Measurements from ENCODE around the gene LSAMP.

Gene LSAMP

DNA sequence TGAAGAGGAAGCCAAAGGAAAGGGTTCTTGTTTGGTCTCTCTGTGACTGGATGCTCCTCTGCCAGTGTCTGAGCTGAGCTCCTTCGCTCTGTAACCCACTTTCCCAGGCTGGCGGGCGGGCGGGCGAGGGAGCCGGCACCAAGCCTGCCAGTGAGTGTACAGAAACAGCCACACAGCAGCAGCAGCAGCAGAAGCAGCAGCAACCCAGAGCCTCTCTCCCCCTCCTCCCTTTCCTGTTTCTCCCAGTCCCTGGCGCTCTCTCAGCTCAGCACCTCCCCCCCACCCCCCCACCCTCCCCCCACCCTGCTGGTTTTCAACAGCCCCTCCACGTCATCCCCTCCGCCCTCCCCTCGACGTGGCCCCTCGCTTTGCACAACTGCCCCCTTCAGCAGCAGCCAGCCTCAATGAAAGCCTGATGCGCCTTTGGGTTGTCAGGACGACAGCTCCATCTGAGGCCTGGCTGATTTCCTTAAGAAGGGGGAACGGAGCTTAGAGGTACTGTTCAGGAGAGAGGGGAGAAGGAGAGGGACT is at the start of gene LSAMP:
TSS of gene LSAMP (minus strand) at position 177 of the 531 bp plus-strand sequence.
- no peak within 1 kb of the TSS for H3K4me3 ChIP-seq (ENCODE audit: low read depth, low read length)
- DNase-seq (ENCODE audit: low read depth): no peak
- TF ChIP-seq, protein P1, sequence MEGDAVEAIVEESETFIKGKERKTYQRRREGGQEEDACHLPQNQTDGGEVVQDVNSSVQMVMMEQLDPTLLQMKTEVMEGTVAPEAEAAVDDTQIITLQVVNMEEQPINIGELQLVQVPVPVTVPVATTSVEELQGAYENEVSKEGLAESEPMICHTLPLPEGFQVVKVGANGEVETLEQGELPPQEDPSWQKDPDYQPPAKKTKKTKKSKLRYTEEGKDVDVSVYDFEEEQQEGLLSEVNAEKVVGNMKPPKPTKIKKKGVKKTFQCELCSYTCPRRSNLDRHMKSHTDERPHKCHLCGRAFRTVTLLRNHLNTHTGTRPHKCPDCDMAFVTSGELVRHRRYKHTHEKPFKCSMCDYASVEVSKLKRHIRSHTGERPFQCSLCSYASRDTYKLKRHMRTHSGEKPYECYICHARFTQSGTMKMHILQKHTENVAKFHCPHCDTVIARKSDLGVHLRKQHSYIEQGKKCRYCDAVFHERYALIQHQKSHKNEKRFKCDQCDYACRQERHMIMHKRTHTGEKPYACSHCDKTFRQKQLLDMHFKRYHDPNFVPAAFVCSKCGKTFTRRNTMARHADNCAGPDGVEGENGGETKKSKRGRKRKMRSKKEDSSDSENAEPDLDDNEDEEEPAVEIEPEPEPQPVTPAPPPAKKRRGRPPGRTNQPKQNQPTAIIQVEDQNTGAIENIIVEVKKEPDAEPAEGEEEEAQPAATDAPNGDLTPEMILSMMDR (IDR thresholded peaks at IDR 0.05; ENCODE audit: insufficient read depth, low read depth, low read length, missing control alignments): no peak

DNA sequence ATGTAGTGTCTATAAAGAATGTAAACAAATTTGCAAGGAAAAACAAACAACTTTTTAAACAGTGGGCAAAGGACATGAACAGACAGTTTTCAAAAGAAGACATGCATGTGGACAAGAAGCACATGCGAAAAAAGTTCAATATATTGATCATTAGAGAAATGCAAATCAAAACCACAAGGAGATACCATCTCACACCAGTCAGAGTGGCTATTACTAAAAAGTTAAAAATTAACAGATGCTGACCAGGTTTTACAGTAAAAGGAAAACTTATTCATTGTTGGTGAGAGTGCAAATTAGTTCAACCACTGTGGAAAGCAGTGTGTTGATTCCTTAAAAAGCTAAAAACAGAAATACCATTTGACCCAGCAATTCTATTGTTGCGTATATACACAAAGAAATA is 47.1 kb upstream of the LSAMP start:
- no peak for DNase-seq (ENCODE audit: low read depth)
- TF ChIP-seq, protein P1 (IDR thresholded peaks at IDR 0.05; ENCODE audit: insufficient read depth, low read depth, low read length, missing control alignments): no peak

DNA sequence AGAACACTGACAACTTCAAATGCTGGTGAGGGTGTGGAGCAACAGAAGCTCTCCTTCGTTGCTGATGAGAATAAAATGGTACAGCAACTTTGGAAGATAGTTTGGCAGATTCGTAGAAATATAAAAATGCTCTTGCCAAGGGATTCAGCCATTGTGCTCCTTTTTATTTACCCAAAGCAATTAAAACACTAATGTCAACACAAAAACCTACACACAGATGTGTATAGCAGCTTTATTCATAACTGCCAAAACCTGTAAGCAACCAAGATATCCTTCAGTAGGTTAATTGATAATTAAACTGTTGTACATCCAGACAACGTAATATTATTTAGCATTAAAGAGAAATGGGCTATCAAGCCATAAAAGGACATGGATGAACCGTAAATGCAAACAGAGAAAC is 37.8 kb upstream of the LSAMP start:
- no peak for DNase-seq (ENCODE audit: low read depth)
- H3K4me3 ChIP-seq (ENCODE audit: low read depth, low read length): no peak overlapping the region
- TF ChIP-seq, protein P1 (IDR thresholded peaks at IDR 0.05; ENCODE audit: insufficient read depth, low read depth, low read length, missing control alignments): no peak

More for the DNA sequence above, 47.1 kb upstream of the LSAMP start:
- no peak overlapping the region for H3K4me3 ChIP-seq (ENCODE audit: low read depth, low read length)

DNA sequence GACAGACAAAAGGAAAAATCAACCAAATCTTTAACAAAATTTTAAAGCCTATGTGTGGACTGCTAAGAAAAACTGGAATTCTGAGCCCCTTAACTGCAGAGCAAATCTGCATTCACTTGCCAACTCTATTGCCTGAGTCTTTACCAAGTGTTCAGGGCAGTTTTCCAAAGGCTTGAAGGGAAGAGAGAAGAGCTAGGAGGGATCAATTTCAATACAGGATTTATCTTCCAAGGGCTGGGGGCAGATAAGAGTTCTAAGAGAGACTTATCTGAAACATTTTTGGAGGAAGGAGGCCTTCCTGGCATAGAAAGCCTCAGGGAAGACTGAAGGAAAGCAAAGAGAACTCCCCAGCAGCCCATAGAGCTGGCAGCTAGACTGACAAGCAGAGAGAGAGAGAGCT is 31.4 kb upstream of the LSAMP start:
- TF ChIP-seq, protein P1 (IDR thresholded peaks at IDR 0.05; ENCODE audit: insufficient read depth, low read depth, low read length, missing control alignments): no peak
- no peak overlapping the region for H3K4me3 ChIP-seq (ENCODE audit: low read depth, low read length)
- DNase-seq (ENCODE audit: low read depth): no peak

DNA sequence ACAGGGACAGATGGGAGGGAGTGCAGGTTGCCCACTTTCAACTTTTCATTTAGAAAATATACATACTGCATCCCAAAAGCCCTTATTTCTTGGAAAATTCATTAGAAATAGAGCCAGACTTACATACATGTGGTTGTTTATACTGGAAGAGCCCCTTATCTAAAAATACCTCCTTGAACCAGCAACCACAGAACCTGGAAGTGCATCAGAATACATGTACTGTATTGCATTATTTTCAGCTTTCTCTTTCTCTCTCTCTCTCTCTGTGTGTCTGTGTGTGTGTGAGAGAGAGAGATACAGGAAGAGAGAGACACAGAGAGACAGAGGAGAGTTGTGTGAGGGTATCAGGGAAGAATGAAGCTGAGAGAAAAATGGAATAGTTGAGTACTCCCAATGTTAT is 29.5 kb upstream of the LSAMP start:
- no peak overlapping the region for H3K4me3 ChIP-seq (ENCODE audit: low read depth, low read length)
- DNase-seq (ENCODE audit: low read depth): no peak
- TF ChIP-seq, protein P1 (IDR thresholded peaks at IDR 0.05; ENCODE audit: insufficient read depth, low read depth, low read length, missing control alignments): no peak

DNA sequence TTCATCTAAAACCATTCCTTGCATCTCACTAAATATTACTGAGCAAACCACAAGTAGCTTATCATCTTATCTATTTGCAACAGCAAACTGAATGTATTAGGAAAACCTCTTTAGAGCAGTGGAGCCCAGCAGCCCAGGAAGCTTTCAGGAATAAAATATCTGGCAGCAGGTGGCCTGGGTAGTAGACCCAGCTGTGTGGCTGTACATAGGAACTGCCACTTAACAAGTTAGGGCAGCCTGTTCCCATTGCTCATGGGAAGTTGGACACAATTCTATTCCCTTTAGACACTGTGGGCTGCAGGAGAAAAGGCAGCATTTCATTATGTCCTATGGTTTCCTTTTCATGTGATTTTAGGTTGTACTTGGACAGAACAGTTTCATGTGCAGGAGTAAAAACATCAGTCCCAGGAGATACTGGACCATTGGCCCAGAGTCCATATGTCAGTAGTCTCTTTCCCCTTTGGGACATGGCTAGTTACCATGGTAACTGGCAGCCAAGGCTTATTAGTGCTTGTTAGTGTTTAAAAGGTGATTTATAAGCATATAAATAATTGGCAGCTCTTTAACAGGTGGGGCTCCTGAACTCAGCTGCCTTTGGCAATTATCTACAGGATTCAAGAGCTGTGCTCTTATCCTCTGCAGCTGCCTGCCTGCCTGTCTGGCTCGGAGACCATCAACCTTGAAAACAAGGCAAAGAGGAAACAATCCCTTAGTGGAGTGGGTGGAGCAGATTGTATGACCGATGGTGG is 28.9 kb upstream of the LSAMP start:
- TF ChIP-seq, protein P1 (IDR thresholded peaks at IDR 0.05; ENCODE audit: insufficient read depth, low read depth, low read length, missing control alignments): no peak
- H3K4me3 ChIP-seq (ENCODE audit: low read depth, low read length): no peak overlapping the region
- no peak for DNase-seq (ENCODE audit: low read depth)
